Tibial nerve (tissue), 4 donors: Measurements from ENCODE around the gene RBM20. TPM values are rescaled to one million over a fixed set of nuclear protein-coding genes. Genes with fewer than 3 reads are reported as not detected.

ENCODE experiments used
- DNase-seq, 2 donors: peaks; one replicate each; pipeline ENCODE4 v3.0.0-alpha.2; 2019; ENCODE audit warnings: low spot score in 2 of 2
- H3K27ac ChIP-seq, 4 donors: fragments of 200-600 bp; sonication (generic) in 3 of 4; one replicate each; pipeline ENCODE4 v1.5.1; 2017 to 2019; ENCODE audit warnings: mild to moderate bottlenecking in 1 of 4
- H3K27me3 ChIP-seq, 2 donors: fragments of 200-600 bp; sonication (generic) in 1 of 2; one replicate each; pipeline versions ENCODE4 v1.5.1 to v1.6.0; 2017 to 2019
- H3K36me3 ChIP-seq, 3 donors: fragments of 200-600 bp; sonication (generic); one replicate each; pipeline ENCODE4 v1.5.1; 2018 to 2019
- H3K4me1 ChIP-seq, 4 donors: fragments of 200-600 bp; sonication (generic) in 3 of 4; one replicate each; pipeline ENCODE4 v1.5.1; 2017 to 2019
- H3K4me3 ChIP-seq, 4 donors: fragments of 200-600 bp; sonication (generic) in 3 of 4; one replicate each; pipeline ENCODE4 v1.5.1; 2017 to 2019; ENCODE audit warnings: mild to moderate bottlenecking in 1 of 4, moderate library complexity in 1 of 4
- H3K9me3 ChIP-seq, 4 donors: fragments of 200-600 bp; sonication (generic) in 3 of 4; one replicate each; pipeline ENCODE4 v1.5.1; 2017 to 2019
- CTCF ChIP-seq, 5 experiments: fragments of 200-600 bp in 3 of 5; fragments of 450-650 bp in 2 of 5; sonication (generic) in 3 of 5; IDR thresholded peaks; one replicate each; pipeline ENCODE4 v1.5.1; 2016 to 2019; ENCODE audit warnings: antibody characterized with exemption in 5 of 5, mild to moderate bottlenecking in 3 of 5, moderate library complexity in 2 of 5
- EP300 ChIP-seq, 2 donors: sonication (generic); formaldehyde crosslinking; IDR thresholded peaks; one replicate each; pipeline ENCODE4 v1.6.1; 2017; ENCODE audit warnings: antibody characterized with exemption in 2 of 2, mild to moderate bottlenecking in 1 of 2
- POLR2A ChIP-seq, 2 donors: fragments of 450-650 bp; IDR thresholded peaks; one replicate each; pipeline ENCODE4 v1.6.1; 2017; ENCODE audit warnings: antibody characterized with exemption in 2 of 2, mild to moderate bottlenecking in 2 of 2, moderate library complexity in 2 of 2
- WGBS, 2 donors: methylation state at CpG; one replicate each; pipeline ENCODE4 v1.1.5; 2018; 5-methylcytosine and 5-hydroxymethylcytosine counted together
- total RNA-seq, 4 donors: library from RNA; depleted of rRNA; stranded (reverse); fragments of >200 nt; gene quantifications; one replicate each; pipeline ENCODE4 v1.1.0, GENCODE V29; 2016

The RBM20 gene
- total RNA-seq, 4 donors from 2014 or later = 1.3 to 8.7 (median 2.7) TPM

GRCh38 chr10:110836706-110837105 lies 192.6 kb downstream of the RBM20 start:
- Histone ChIP-seq H3K36me3 (no peaks in the 10 kb centered on the region), H3K27ac (peak overlapping the region in 1 of 4 donors; percentile 36), H3K4me3 (no peak overlapping the region), H3K4me1 (peaks cover 0 to 56% (median 18%) of the 10 kb centered on the region in 4 donors), H3K9me3 (no peaks in the 10 kb centered on the region), H3K27me3 (no peaks in the 10 kb centered on the region)
- TF ChIP-seq EP300 (IDR thresholded peaks at IDR 0.05) (no peak), CTCF (IDR thresholded peaks at IDR 0.05) (no peak), POLR2A (IDR thresholded peaks at IDR 0.05) (no peak)
- no peak for DNase-seq
- WGBS, 2 donors = 85 to 94% methylated on average over 3 of the region's 3 CpGs

GRCh38 chr10:110837418-110838171 lies 193.5 kb downstream of the RBM20 start:
- H3K4me3 ChIP-seq = no peak overlapping the region

GRCh38 chr10:110840225-110840922 lies 196.2 kb downstream of the RBM20 start:
- DNase-seq = peak; percentile 43
- TF ChIP-seq CTCF (IDR thresholded peaks at IDR 0.05) = no peak
- no peak for TF ChIP-seq POLR2A (IDR thresholded peaks at IDR 0.05)
- TF ChIP-seq EP300 (IDR thresholded peaks at IDR 0.05) = peak in 1 of 2 donors; percentile 38
- no peaks in the 10 kb centered on the region for H3K9me3 ChIP-seq
- H3K27me3 ChIP-seq = no peaks in the 10 kb centered on the region
- WGBS, 2 donors = 47 to 70% methylated on average over 5 of the region's 5 CpGs
- H3K4me3 ChIP-seq = no peak overlapping the region
- H3K4me1 ChIP-seq = peaks cover 0 to 47% (median 25%) of the 10 kb centered on the region in 4 donors
- H3K27ac ChIP-seq = peak overlapping the region in 1 of 4 donors; percentile 43
- H3K36me3 ChIP-seq = no peaks in the 10 kb centered on the region

More at GRCh38 chr10:110837418-110838171, 193.5 kb downstream of the RBM20 start:
- DNase-seq = no peak
- no peak for TF ChIP-seq POLR2A (IDR thresholded peaks at IDR 0.05)
- TF ChIP-seq CTCF (IDR thresholded peaks at IDR 0.05) = no peak
- peak in 1 of 2 donors; percentile 19 for TF ChIP-seq EP300 (IDR thresholded peaks at IDR 0.05)
- Histone ChIP-seq H3K4me1 (peaks cover 0 to 56% (median 18%) of the 10 kb centered on the region in 4 donors), H3K36me3 (no peaks in the 10 kb centered on the region), H3K9me3 (no peaks in the 10 kb centered on the region), H3K27ac (peak overlapping the region in 3 of 4 donors; percentile 18 to 63 (median 36)), H3K27me3 (no peaks in the 10 kb centered on the region)
- WGBS, 2 donors = 71 to 72% methylated on average over 2 of the region's 2 CpGs

- DNase-seq = no peak
- 73 to 87% methylated on average over 3 of the region's 3 CpGs for WGBS, 2 donors
- H3K36me3 ChIP-seq = no peaks in the 10 kb centered on the region
- H3K4me3 ChIP-seq = no peak overlapping the region
- no peaks in the 10 kb centered on the region for H3K27me3 ChIP-seq
- peak overlapping the region in 1 of 4 donors; percentile 43 for H3K27ac ChIP-seq
- TF ChIP-seq EP300 (IDR thresholded peaks at IDR 0.05) = no peak
- no peak for TF ChIP-seq CTCF (IDR thresholded peaks at IDR 0.05)
- TF ChIP-seq POLR2A (IDR thresholded peaks at IDR 0.05) = no peak
- H3K4me1 ChIP-seq = peaks cover 0 to 43% (median 26%) of the 10 kb centered on the region in 4 donors
- H3K9me3 ChIP-seq = no peaks in the 10 kb centered on the region
Measured at GRCh38 chr10:110840923-110841428, 196.8 kb downstream of the RBM20 start.
